MM.1S (cell line): ENCODE data around the gene CBLB.

Source experiments
- DNase-seq: peaks from one replicate; pipeline ENCODE4 v3.0.0-alpha.2; 2015
- H2AFZ ChIP-seq: fragments of 300-600 bp; sonication (generic); 2 replicates; pipeline ENCODE4 v1.6.0; 2016; ENCODE audit warnings: antibody characterized with exemption, low read length
- H3F3A ChIP-seq: fragments of 300-600 bp; sonication (generic); 2 replicates; pipeline ENCODE4 v1.6.1; 2016; ENCODE audit warnings: mild to moderate bottlenecking, antibody characterized with exemption, low read length, moderate library complexity, mixed read lengths; ENCODE audit not compliant: insufficient read depth
- H3K27ac ChIP-seq: fragments of 300-600 bp; sonication (generic); 2 replicates; pipeline ENCODE4 v1.5.1; 2016; ENCODE audit warnings: mild to moderate bottlenecking, low read length
- H3K27me3 ChIP-seq: fragments of 300-600 bp; sonication (generic); replicated peaks from 2 replicates; pipeline ENCODE4 v1.6.0; 2016; ENCODE audit warnings: low read length; ENCODE audit not compliant: insufficient read depth
- H3K36me3 ChIP-seq: fragments of 300-600 bp; sonication (generic); replicated peaks from 2 replicates; pipeline ENCODE4 v1.6.1; 2016; ENCODE audit warnings: mild to moderate bottlenecking, low read length, mixed read lengths; ENCODE audit not compliant: insufficient read depth
- H3K4me1 ChIP-seq: fragments of 300-600 bp; sonication (generic); 2 replicates; pipeline ENCODE4 v1.6.1; 2016; ENCODE audit warnings: low read length, mixed read lengths
- H3K4me2 ChIP-seq: fragments of 300-600 bp; sonication (generic); 2 replicates; pipeline ENCODE4 v1.6.0; 2016; ENCODE audit warnings: low read depth, low read length
- H3K4me3 ChIP-seq: fragments of 300-600 bp; sonication (generic); 2 replicates; pipeline ENCODE4 v1.5.1; 2016; ENCODE audit warnings: low read length, mixed read lengths
- H3K79me2 ChIP-seq: fragments of 300-600 bp; sonication (generic); 2 replicates; pipeline ENCODE4 v1.6.1; 2016; ENCODE audit warnings: mixed run types, low read length, mixed read lengths
- H3K9ac ChIP-seq: fragments of 300-600 bp; sonication (generic); 2 replicates; pipeline ENCODE4 v1.6.1; 2016; ENCODE audit warnings: low read length, mixed read lengths
- H3K9me2 ChIP-seq: fragments of 300-600 bp; sonication (generic); replicated peaks from 2 replicates; pipeline ENCODE4 v1.6.1; 2016; ENCODE audit warnings: mild to moderate bottlenecking, low read length, mixed read lengths; ENCODE audit not compliant: insufficient read depth
- H3K9me3 ChIP-seq: fragments of 300-600 bp; sonication (generic); replicated peaks from 2 replicates; pipeline ENCODE4 v1.6.1; 2016; ENCODE audit warnings: mild to moderate bottlenecking, low read length, mixed read lengths; ENCODE audit not compliant: insufficient read depth
- H4K20me1 ChIP-seq: fragments of 300-600 bp; sonication (generic); 2 replicates; pipeline ENCODE4 v1.6.1; 2016; ENCODE audit warnings: mild to moderate bottlenecking, low read length, moderate library complexity, mixed read lengths; ENCODE audit not compliant: insufficient read depth
- EZH2 ChIP-seq: fragments of 300-600 bp; sonication (generic); optimal IDR thresholded peaks from 2 replicates; pipeline ENCODE3; 2017; ENCODE audit warnings: low read depth, mild to moderate bottlenecking, antibody characterized with exemption, low read length, mixed read lengths
- EZH2phosphoT487 ChIP-seq: fragments of 300-600 bp; sonication (generic); IDR thresholded peaks from 2 replicates; pipeline ENCODE4 v1.6.1; 2018; ENCODE audit warnings: antibody characterized with exemption, low read length
- TF ChIP-seq, protein P1 (sequence below): fragments of 300-600 bp; sonication (generic); IDR thresholded peaks from 2 replicates; pipeline ENCODE4 v1.5.1; 2016; ENCODE audit warnings: antibody characterized with exemption, low read length, mixed read lengths

CBLB gene

DNA sequence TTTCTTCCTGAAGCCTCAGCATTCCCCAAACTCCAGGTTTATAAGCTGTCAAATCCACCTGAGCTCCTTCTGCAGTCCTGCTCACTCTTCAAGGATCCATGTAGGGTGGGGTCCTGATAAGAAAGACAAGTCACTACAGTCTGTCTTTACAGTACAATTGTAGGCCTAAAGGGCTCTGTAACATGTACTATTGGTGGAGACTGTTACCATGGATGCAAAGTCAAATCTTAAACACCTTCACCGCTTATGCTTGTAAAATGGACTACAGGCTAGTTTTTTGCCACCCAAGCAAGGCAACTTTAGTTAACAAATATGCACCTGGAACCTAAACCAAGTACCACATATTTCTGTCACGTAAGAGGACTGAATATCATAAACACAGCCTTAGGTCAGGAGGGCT, 44.7 kb downstream of the CBLB start:
- no peak overlapping the region for H3K4me2 ChIP-seq
- no peaks in the 10 kb centered on the region for H3K9me3 ChIP-seq
- no peaks in the 10 kb centered on the region for H3F3A ChIP-seq
- H3K4me3 ChIP-seq: no peak overlapping the region
- no peak overlapping the region for H3K9ac ChIP-seq
- no peaks in the 10 kb centered on the region for H3K9me2 ChIP-seq
- H3K36me3 ChIP-seq: no peaks in the 10 kb centered on the region
- H3K27me3 ChIP-seq: no peaks in the 10 kb centered on the region
- H2AFZ ChIP-seq: no peak overlapping the region
- TF ChIP-seq EZH2phosphoT487 (no peak), EZH2 (no peak)
- TF ChIP-seq, protein P1, sequence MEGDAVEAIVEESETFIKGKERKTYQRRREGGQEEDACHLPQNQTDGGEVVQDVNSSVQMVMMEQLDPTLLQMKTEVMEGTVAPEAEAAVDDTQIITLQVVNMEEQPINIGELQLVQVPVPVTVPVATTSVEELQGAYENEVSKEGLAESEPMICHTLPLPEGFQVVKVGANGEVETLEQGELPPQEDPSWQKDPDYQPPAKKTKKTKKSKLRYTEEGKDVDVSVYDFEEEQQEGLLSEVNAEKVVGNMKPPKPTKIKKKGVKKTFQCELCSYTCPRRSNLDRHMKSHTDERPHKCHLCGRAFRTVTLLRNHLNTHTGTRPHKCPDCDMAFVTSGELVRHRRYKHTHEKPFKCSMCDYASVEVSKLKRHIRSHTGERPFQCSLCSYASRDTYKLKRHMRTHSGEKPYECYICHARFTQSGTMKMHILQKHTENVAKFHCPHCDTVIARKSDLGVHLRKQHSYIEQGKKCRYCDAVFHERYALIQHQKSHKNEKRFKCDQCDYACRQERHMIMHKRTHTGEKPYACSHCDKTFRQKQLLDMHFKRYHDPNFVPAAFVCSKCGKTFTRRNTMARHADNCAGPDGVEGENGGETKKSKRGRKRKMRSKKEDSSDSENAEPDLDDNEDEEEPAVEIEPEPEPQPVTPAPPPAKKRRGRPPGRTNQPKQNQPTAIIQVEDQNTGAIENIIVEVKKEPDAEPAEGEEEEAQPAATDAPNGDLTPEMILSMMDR: no peak
- H3K79me2 ChIP-seq: no peaks in the 10 kb centered on the region
- no peaks in the 10 kb centered on the region for H4K20me1 ChIP-seq
- H3K4me1 ChIP-seq: no peaks in the 10 kb centered on the region
- no peak for DNase-seq
- no peak overlapping the region for H3K27ac ChIP-seq

- Histone ChIP-seq H2AFZ (no peak overlapping the region), H3K27me3 (no peaks in the 10 kb centered on the region), H3K4me1 (no peaks in the 10 kb centered on the region), H3F3A (no peaks in the 10 kb centered on the region), H3K9me3 (no peaks in the 10 kb centered on the region), H3K4me3 (no peak overlapping the region), H3K36me3 (no peaks in the 10 kb centered on the region), H3K9me2 (no peaks in the 10 kb centered on the region), H4K20me1 (no peaks in the 10 kb centered on the region), H3K27ac (no peak overlapping the region), H3K9ac (no peak overlapping the region), H3K79me2 (no peaks in the 10 kb centered on the region), H3K4me2 (no peak overlapping the region)
- TF ChIP-seq, protein P1: no peak
- no peak for DNase-seq
Observed at GRCh38 chr3:105823149-105823867, 45.5 kb downstream of the CBLB start.

DNA sequence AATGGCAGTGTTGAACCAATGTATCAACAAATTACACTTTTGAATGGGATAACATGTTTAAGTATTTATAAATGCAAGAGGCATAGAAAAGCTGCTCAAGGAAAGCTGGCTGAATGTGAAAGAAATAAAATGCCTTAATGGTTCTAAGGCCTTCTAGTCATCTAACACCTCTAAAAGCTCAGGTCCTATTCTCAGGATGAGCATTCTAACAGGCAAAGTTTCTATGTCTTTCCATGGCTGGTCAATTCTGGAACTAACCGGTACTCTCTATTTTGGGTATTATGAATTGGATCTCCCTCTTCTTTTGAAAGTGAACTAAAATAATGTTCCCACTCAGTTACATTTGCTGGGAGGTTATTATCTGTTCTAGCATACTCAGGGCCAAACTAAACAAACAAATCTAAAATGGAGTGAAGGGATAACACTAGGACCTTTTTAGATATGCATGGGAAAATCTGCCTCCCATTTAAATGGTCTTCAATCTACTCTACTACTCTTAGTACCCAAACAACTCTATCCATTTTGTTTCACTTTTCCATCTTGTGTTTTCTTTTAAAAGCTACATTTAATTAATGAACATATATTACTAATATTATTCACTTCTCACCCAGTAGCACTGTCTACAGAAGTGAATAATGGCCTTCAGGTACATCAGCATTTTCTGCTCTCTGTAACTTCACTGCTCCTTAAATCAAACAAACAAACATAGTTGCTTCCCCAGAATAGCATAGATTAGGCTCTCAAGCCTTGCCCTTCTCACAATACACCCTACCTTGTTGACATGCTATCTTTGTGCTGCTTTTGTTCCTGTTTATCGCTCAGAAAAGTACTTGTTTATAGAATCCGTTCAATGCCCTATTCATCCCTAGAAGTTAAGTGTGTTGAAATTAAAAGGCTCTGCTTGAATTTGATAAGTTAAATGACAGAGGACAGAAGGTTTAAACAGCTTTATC, 46.4 kb downstream of the CBLB start:
- H3K79me2 ChIP-seq: no peaks in the 10 kb centered on the region

More for the DNA sequence above, 46.4 kb downstream of the CBLB start:
- Histone ChIP-seq H3K9me2 (no peaks in the 10 kb centered on the region), H3K4me3 (no peak overlapping the region), H3F3A (no peaks in the 10 kb centered on the region), H3K9me3 (no peaks in the 10 kb centered on the region), H4K20me1 (no peaks in the 10 kb centered on the region), H3K27ac (no peak overlapping the region), H2AFZ (no peak overlapping the region), H3K4me1 (no peaks in the 10 kb centered on the region), H3K4me2 (no peak overlapping the region), H3K36me3 (no peaks in the 10 kb centered on the region), H3K9ac (no peak overlapping the region), H3K27me3 (no peaks in the 10 kb centered on the region)
- TF ChIP-seq, protein P1: no peak
- no peak for TF ChIP-seq EZH2phosphoT487
- no peak for TF ChIP-seq EZH2
- no peak for DNase-seq
